Bronchial epithelial cell (primary cell): ENCODE data around the gene CCL16. TPM values are rescaled to one million over a fixed set of nuclear protein-coding genes. Genes with fewer than 3 reads are reported as not detected.

Source experiments
- DNase-seq: peaks from one replicate; pipeline ENCODE4 v3.0.0-alpha.2; 2010; ENCODE audit warnings: low read depth
- FAIRE-seq: peaks from 2 replicates; lab custom pipeline; 2011; peaks lifted over from hg19 to GRCh38; lab: Jason Lieb, UNC
- H3K27me3 ChIP-seq: 2 replicates; pipeline ENCODE4 v1.5.1; 2011; ENCODE audit warnings: low read length; ENCODE audit not compliant: control insufficient read depth, insufficient read depth
- H3K36me3 ChIP-seq: 2 replicates; pipeline ENCODE4 v1.5.1; 2011; ENCODE audit warnings: low read length; ENCODE audit not compliant: control insufficient read depth, insufficient read depth
- H3K4me3 ChIP-seq: 2 replicates; pipeline ENCODE4 v1.5.1; 2011; ENCODE audit warnings: mild to moderate bottlenecking, low read depth, low read length, control low read depth
- total RNA-seq: library from RNA; depleted of rRNA; stranded (reverse); fragments of >200 nt; gene quantifications from 2 replicates; pipeline ENCODE4 v1.2.1, GENCODE V29; 2014
- TF ChIP-seq, protein P1 (sequence below): IDR thresholded peaks from 2 replicates; pipeline ENCODE4 v1.5.1; 2011; ENCODE audit warnings: mild to moderate bottlenecking, moderate library complexity, low read length, control low read depth, inconsistent platforms; ENCODE audit not compliant: insufficient read depth, severe bottlenecking

The CCL16 gene
- total RNA-seq, 1 donor from 2014 or later: not detected

DNA sequence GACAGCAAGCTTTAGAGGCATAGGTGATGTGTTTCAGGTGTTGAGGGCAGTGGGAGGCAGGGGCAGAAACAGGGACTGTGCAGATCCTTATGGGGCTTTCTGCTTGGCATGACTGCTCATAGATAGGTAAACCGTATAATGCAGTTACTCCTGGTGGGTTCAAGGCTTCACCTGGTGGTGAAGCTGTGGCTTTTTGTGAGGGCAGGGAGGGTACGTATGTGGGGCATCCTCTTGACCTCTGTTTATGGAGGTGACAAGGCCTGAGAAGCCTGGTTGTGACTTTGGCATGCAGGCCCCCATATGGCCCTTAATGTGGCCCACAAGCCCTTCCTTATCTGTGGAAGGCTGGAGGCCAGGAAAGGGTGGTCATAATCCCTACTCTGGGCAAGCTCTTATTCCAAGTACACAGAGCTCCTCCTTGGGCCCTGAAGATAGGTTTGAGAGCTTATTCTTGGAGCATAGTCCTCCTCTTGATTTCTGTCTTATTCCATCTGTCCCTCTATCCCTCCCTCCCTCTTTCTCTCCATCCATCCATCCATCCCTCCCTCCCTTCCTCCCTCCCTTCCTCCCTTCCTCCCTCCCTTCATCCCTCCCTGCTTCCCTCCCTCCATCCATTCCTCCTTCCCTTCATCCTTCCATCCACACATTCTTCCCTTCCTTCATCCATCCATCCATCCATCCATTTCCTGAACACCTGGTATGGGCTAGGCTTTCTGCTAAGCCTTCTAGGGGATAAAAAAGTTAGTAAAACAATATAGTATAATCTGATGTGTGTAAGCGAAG, 1.3 kb upstream of the CCL16 start:
- FAIRE-seq: no peak

DNA sequence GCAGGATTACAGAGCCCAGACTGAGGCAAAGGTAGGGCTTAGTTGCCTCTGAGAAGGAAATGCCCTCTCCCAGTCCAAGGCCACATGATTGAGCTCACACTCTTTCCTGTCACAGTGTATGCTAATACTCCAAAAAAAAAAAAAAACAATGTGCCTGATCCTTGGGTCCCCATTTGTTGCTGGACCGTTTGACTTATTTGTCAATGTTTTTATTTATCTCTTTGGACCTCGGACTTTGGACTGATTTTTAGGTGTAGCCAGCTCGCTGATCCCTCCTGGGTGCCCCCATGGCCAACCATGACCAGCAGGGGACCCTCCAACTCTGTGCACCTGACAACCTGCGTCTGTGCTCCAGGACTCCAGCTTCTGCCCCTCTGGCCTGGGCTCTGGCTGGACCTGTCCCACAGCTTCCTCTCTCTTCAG, 622 bp upstream of the CCL16 start:
- Histone ChIP-seq H3K36me3 (no peaks in the 10 kb centered on the region), H3K4me3 (no peak overlapping the region), H3K27me3 (no peaks in the 10 kb centered on the region)
- TF ChIP-seq, protein P1, sequence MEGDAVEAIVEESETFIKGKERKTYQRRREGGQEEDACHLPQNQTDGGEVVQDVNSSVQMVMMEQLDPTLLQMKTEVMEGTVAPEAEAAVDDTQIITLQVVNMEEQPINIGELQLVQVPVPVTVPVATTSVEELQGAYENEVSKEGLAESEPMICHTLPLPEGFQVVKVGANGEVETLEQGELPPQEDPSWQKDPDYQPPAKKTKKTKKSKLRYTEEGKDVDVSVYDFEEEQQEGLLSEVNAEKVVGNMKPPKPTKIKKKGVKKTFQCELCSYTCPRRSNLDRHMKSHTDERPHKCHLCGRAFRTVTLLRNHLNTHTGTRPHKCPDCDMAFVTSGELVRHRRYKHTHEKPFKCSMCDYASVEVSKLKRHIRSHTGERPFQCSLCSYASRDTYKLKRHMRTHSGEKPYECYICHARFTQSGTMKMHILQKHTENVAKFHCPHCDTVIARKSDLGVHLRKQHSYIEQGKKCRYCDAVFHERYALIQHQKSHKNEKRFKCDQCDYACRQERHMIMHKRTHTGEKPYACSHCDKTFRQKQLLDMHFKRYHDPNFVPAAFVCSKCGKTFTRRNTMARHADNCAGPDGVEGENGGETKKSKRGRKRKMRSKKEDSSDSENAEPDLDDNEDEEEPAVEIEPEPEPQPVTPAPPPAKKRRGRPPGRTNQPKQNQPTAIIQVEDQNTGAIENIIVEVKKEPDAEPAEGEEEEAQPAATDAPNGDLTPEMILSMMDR: no peak
- DNase-seq: no peak
- FAIRE-seq: no peak

More for the DNA sequence above, 1.3 kb upstream of the CCL16 start:
- Histone ChIP-seq H3K36me3 (no peaks in the 10 kb centered on the region), H3K27me3 (no peaks in the 10 kb centered on the region), H3K4me3 (no peak overlapping the region)
- no peak for DNase-seq
- TF ChIP-seq, protein P1: no peak

DNA sequence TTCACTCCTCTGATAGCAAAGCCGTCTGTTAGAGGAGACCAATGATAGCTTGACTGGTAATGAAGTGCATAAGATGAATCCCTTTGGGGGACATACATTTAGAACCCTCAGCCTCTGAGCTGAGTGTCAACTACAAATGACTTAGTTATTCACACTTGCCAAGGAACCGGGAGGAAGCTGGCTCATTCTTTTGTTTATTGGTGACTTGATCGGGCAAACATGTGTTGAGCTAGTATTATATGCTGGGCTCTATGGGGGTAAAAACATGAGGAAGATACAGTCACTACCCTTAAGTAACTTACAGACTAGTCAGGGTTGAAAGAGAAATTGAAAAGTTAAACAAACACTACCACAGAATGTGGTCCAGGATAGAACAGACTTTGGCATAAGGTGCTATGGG, 3.0 kb downstream of the CCL16 start:
- no peak for FAIRE-seq
- TF ChIP-seq, protein P1: no peak
- H3K27me3 ChIP-seq: no peaks in the 10 kb centered on the region

DNA sequence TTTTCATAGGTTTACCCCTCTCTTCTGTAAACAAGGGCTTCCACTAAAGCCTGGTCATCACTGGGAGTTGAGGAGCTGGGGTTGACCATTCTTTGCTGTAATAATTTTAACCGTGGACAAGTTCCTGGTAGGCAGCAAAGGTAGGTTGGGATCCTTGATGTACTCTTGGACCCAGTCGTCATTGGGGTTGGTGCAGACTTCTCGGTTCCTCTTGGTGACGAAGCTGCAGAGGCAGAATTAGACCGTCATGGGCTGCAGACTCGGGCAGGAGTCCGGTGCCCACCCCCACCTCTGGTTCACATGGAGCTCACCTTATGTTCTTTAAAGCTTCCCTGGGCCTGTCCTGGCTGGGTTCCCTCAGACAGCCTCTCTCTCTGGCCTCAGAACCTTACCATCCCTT, 3.8 kb downstream of the CCL16 start:
- DNase-seq: no peak
- FAIRE-seq: no peak
- no peak overlapping the region for H3K4me3 ChIP-seq
- H3K36me3 ChIP-seq: no peaks in the 10 kb centered on the region
- no peaks in the 10 kb centered on the region for H3K27me3 ChIP-seq
- TF ChIP-seq, protein P1: no peak

More for the DNA sequence above, 3.0 kb downstream of the CCL16 start:
- no peaks in the 10 kb centered on the region for H3K36me3 ChIP-seq
- no peak overlapping the region for H3K4me3 ChIP-seq
- DNase-seq: peak; percentile 23

DNA sequence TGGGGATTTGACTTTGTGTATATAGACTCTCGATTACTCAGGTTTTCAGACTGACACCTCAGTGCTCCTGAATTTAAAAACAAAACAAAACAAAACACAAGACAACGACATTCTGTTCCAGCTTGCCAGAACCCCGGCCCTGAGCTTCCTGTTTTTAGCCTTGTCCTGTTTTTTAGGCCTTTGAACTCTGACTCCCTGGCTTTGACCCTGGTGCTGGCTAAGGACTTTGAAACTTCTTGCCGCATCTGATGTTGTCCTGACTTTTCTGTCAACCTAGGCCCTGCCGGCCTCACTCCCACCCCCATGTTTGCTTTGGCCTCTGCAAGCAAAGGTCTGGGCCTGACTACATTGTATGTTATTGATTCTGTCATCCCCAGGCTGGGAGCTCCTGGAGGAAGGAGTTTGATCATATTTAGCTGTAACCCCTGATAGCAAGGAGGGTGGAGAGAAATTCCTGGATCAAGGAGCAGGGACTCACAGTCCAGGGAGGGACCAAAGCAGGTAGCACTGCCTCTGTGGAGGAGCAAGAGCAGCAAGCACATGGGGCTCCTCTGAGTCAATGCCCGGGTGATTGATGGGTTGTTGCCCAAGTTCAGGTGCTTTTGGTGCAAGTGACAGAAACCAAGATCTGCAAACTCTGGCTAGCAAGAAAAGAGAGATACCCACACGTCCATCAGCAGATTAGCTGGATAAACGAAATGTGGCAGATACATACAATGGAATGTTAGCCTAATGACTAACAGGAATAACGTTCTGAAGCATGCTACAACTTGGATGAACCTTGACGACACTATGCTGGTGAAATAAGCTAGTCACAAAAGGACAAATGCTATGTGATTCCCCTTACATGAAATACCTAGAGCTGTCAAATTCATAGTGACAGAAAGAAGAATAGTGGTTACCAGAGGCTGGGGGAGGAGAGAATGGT, 7.7 kb downstream of the CCL16 start:
- FAIRE-seq: no peak
- no peaks in the 10 kb centered on the region for H3K27me3 ChIP-seq
- H3K4me3 ChIP-seq: no peak overlapping the region
- H3K36me3 ChIP-seq: no peaks in the 10 kb centered on the region
- TF ChIP-seq, protein P1: no peak
- DNase-seq: peak; percentile 95
